ENCODE data around the gene KIF11. TPM values are rescaled to one million over a fixed set of nuclear protein-coding genes. Genes with fewer than 3 reads are reported as not detected.
A peak's percentile ranks its signal among the peaks of the same experiment; 100 is the strongest.

Gene KIF11
- total and polyA plus RNA-seq, 2 experiments from 2014 or later, result 7.1 to 19.9 TPM

DNA sequence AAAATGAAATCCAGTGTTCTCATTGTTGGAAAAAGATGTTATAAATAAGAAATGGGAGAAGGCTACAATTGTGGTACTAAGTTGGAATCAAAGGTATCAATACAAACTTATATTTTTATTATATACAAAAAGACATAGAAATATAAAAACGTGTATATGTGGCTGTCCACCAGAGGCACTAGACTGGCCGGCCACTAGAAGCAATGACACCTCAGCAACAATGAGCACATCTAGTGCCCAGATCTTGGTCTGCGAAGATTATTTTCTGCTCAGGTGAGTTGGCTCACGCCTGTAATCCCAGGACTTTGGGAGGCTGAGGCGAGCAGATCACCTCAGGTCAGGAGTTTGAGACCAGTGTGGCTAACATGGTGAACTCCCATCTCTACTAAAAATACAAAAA is 40.6 kb upstream of the KIF11 start:
- Histone ChIP-seq H3K4me1 (ENCODE audit: low read depth) (no peaks in the 10 kb centered on the region), H3K36me3 (peaks cover 2% of the 10 kb centered on the region), H3K27me3 (no peaks in the 10 kb centered on the region), H3K4me3 (no peak overlapping the region), H3K27ac (no peak overlapping the region), H3K9me3 (ENCODE audit: low read depth) (no peaks in the 10 kb centered on the region)
- TF ChIP-seq, protein P1, sequence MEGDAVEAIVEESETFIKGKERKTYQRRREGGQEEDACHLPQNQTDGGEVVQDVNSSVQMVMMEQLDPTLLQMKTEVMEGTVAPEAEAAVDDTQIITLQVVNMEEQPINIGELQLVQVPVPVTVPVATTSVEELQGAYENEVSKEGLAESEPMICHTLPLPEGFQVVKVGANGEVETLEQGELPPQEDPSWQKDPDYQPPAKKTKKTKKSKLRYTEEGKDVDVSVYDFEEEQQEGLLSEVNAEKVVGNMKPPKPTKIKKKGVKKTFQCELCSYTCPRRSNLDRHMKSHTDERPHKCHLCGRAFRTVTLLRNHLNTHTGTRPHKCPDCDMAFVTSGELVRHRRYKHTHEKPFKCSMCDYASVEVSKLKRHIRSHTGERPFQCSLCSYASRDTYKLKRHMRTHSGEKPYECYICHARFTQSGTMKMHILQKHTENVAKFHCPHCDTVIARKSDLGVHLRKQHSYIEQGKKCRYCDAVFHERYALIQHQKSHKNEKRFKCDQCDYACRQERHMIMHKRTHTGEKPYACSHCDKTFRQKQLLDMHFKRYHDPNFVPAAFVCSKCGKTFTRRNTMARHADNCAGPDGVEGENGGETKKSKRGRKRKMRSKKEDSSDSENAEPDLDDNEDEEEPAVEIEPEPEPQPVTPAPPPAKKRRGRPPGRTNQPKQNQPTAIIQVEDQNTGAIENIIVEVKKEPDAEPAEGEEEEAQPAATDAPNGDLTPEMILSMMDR (IDR thresholded peaks at IDR 0.05; ENCODE audit: low read depth, low read length), result no peak
- no peak for DNase-seq (ENCODE audit: low read depth in 1 of 2, low spot score in 1 of 2)

DNA sequence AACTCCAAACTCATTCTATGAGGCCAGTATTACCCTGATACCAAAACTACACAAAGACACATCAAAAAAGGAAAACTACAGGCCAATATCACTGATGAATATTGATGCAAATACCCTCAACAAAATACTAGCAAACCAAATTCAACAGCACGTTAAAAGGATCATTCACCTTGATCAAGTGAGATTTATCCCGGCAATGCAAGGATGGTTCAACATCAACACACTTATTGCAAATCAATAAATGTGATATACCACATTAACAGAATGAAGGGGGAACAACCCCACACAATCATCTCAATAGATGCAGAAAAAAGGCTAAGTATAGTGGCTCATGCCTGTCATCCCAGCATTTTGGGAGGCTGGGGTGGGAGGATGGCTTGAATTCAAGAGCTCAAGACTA is 39.0 kb upstream of the KIF11 start:
- no peaks in the 10 kb centered on the region for H3K4me1 ChIP-seq (ENCODE audit: low read depth)
- no peak overlapping the region for H3K27ac ChIP-seq
- H3K36me3 ChIP-seq, result peaks cover 3% of the 10 kb centered on the region
- no peaks in the 10 kb centered on the region for H3K9me3 ChIP-seq (ENCODE audit: low read depth)
- no peak for DNase-seq (ENCODE audit: low read depth in 1 of 2, low spot score in 1 of 2)
- no peak overlapping the region for H3K4me3 ChIP-seq
- H3K27me3 ChIP-seq, result no peaks in the 10 kb centered on the region
- TF ChIP-seq, protein P1 (IDR thresholded peaks at IDR 0.05; ENCODE audit: low read depth, low read length), result no peak

DNA sequence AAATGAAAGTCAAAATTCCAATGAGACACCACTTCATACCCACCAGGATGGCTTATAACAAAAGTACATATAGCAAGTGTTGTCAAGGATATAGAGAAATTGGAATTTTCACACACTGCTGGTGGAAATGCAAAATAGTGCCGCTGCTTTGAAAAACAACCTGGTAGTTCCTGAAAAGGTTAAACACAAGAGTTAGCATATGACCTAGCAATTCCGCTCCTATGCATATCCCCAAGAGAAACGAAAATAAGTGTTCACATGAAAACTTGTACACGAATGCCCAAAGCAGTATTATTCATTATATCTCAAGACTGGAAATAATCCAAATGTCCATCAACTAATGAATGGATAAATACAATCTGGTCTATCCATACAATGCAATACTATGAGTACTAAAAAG is 33.9 kb upstream of the KIF11 start:
- H3K27ac ChIP-seq, result no peak overlapping the region
- no peaks in the 10 kb centered on the region for H3K27me3 ChIP-seq
- H3K4me1 ChIP-seq (ENCODE audit: low read depth), result no peaks in the 10 kb centered on the region
- no peak overlapping the region for H3K4me3 ChIP-seq
- H3K9me3 ChIP-seq (ENCODE audit: low read depth), result no peaks in the 10 kb centered on the region
- H3K36me3 ChIP-seq, result peaks cover 7% of the 10 kb centered on the region
- DNase-seq (ENCODE audit: low read depth in 1 of 2, low spot score in 1 of 2), result no peak
- TF ChIP-seq, protein P1 (IDR thresholded peaks at IDR 0.05; ENCODE audit: low read depth, low read length), result no peak

DNA sequence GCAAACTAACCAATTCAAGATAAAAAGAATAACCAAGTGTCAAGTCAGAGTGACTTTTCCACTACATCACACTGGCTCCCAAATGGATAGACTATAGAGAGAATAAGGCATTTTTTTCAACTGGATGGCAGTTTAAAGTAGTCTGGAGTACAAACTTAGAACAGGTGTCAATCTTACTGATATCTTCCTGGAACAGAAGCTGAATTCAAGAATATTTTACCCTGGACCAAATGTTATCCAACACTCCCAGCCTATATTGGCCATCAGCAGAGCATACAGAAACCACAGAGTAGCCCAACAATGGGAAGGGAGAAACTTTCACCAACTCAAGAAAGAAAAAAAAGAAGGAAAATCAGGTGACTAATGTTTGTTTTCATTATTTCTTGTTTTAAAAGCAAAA is 30.5 kb upstream of the KIF11 start:
- Histone ChIP-seq H3K27me3 (no peaks in the 10 kb centered on the region), H3K36me3 (peaks cover 5% of the 10 kb centered on the region), H3K9me3 (ENCODE audit: low read depth) (no peaks in the 10 kb centered on the region), H3K4me1 (ENCODE audit: low read depth) (no peaks in the 10 kb centered on the region), H3K4me3 (no peak overlapping the region), H3K27ac (peak overlapping the region; percentile 54)
- no peak for DNase-seq (ENCODE audit: low read depth in 1 of 2, low spot score in 1 of 2)
- TF ChIP-seq, protein P1 (IDR thresholded peaks at IDR 0.05; ENCODE audit: low read depth, low read length), result no peak

DNA sequence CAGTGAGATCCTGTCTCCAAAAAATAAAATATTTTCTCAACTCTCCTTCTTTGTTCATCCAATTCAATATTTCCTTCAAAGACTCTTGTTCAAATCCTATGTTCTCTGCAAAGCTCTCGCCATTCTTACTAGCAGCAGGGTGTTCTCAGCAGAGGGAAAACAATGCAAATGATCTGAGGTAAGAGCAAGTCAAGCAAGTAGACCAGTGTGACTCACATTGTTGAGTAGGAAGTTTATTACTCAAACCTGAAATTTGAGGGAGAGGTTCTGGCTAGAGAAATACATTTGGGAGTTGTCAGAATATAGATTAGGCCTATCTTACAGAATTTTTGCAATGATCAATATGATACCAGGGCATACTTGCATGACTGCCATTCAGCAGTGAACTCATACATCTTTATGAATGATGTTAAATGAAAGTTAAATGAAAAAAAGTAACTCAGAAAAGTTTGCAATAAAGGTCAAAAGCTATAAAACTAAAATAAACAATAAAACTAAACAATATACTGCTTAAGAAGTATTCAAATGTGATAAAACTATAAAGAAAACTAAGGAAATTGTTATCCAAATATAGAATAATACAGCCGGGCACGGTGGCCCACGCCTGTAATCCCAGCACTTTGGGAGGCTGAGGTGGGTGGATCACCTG is 24.9 kb upstream of the KIF11 start:
- TF ChIP-seq, protein P1 (IDR thresholded peaks at IDR 0.05; ENCODE audit: low read depth, low read length), result no peak
- peak in 1 of 2 donors; percentile 66 for DNase-seq (ENCODE audit: low read depth in 1 of 2, low spot score in 1 of 2)

More for the DNA sequence above, 24.9 kb upstream of the KIF11 start:
- Histone ChIP-seq H3K4me1 (ENCODE audit: low read depth) (peaks cover 13% of the 10 kb centered on the region), H3K9me3 (ENCODE audit: low read depth) (no peaks in the 10 kb centered on the region), H3K4me3 (no peak overlapping the region), H3K27me3 (no peaks in the 10 kb centered on the region), H3K27ac (no peak overlapping the region), H3K36me3 (peaks cover 4% of the 10 kb centered on the region)

Data from cardiac muscle cell (in vitro differentiated cells and primary cell).